Stomach (tissue), 4 donors: ENCODE measurements around the gene ANTXR1.

ENCODE experiments used
- POLR2A ChIP-seq, 4 donors: fragments of 450-650 bp; IDR thresholded peaks; one replicate each; pipeline ENCODE4 v1.6.1; 2016; ENCODE audit warnings: antibody characterized with exemption in 4 of 4, control low read depth in 2 of 4, mild to moderate bottlenecking in 1 of 4, moderate library complexity in 1 of 4
- POLR2AphosphoS5 ChIP-seq, 3 donors: sonication (generic); formaldehyde crosslinking; IDR thresholded peaks; one replicate each; pipeline ENCODE4 v1.6.1; 2016; ENCODE audit warnings: antibody characterized with exemption in 3 of 3

DNA sequence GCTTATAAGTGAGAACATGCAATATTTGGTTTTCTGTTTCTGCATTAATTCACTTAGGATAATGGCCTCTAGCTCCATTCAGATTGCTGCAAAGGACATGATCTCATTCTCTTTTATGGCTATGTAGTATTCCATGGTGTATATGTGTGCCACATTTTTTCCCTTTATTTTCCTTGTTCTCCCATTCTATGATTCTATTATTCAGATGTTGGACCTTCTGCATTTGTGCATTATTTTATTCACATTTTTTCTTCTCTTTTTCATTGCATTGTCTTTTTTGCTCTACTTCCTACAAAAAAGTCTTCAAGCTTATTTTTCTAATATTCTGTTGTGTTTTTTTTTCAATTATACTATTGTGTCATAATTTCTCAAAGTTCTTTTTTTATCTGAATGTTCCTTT is 11.1 kb upstream of the ANTXR1 start:
- TF ChIP-seq POLR2A (IDR thresholded peaks at IDR 0.05), result no peak
- TF ChIP-seq POLR2AphosphoS5 (IDR thresholded peaks at IDR 0.05), result no peak
